ENCODE data around the gene SCG5. TPM values are rescaled to one million over a fixed set of nuclear protein-coding genes. Genes with fewer than 3 reads are reported as not detected.

The SCG5 gene
- total RNA-seq, 1 experiment from 2014 or later, result 1.3 TPM

DNA sequence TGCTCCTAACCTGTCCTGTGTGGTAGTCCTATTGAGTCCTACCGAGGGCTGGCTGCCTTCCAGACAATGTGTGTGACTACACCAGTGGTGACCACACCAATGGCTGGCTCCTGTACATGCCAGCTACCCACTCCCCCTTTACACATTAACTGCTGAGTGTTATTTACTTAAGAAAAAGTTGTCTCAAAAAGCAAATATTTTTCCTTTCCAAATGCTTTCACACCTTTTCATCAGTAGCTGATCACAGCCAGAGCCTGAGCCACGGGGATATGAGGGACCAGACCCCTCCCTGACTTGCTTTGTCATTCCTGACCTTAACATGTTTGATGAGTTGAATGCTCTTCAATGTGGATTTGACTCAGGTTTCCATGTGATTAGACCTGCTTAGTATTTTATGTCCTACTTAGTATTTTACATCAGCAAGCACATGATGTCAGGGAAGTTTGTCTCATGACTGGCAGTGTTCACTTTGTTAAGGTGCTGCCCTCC, 46.7 kb downstream of the SCG5 start:
- no peaks in the 10 kb centered on the region for H4K20me1 ChIP-seq (ENCODE audit: low read length)
- H3F3A ChIP-seq (ENCODE audit: low read length, unreplicated experiment), result no peaks in the 10 kb centered on the region
- peak; percentile 69 for ATAC-seq
- TF ChIP-seq EZH2phosphoT487 (IDR thresholded peaks at IDR 0.05; ENCODE audit: borderline replicate concordance, low read length) (no peak), EZH2 (IDR thresholded peaks at IDR 0.05; ENCODE audit: low read length, unreplicated experiment) (no peak)
- TF ChIP-seq, protein P1, sequence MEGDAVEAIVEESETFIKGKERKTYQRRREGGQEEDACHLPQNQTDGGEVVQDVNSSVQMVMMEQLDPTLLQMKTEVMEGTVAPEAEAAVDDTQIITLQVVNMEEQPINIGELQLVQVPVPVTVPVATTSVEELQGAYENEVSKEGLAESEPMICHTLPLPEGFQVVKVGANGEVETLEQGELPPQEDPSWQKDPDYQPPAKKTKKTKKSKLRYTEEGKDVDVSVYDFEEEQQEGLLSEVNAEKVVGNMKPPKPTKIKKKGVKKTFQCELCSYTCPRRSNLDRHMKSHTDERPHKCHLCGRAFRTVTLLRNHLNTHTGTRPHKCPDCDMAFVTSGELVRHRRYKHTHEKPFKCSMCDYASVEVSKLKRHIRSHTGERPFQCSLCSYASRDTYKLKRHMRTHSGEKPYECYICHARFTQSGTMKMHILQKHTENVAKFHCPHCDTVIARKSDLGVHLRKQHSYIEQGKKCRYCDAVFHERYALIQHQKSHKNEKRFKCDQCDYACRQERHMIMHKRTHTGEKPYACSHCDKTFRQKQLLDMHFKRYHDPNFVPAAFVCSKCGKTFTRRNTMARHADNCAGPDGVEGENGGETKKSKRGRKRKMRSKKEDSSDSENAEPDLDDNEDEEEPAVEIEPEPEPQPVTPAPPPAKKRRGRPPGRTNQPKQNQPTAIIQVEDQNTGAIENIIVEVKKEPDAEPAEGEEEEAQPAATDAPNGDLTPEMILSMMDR (conservative IDR thresholded peaks at IDR 0.05; ENCODE audit: low read depth, low read length), result no peak
- no peaks in the 10 kb centered on the region for H3K9me3 ChIP-seq (ENCODE audit: low read length)
- no peak overlapping the region for H3K4me3 ChIP-seq (ENCODE audit: low read length)
- H3K4me2 ChIP-seq (ENCODE audit: low read length), result peak overlapping the region; percentile 37
- H2AFZ ChIP-seq (ENCODE audit: low read length), result no peak overlapping the region
- no peaks in the 10 kb centered on the region for H3K9me2 ChIP-seq (replicated peaks; ENCODE audit: low read length)
- intact Hi-C loops (cut with micrococcal nuclease), result no loop called here
- H3K36me3 ChIP-seq (ENCODE audit: low read depth, low read length), result no peaks in the 10 kb centered on the region
- H3K27ac ChIP-seq (ENCODE audit: low read length), result peak overlapping the region; percentile 83
- no TSS peak for BruUV-seq (replicated peaks)
- ChIA-PET CTCF (no interaction called here), POLR2A (ENCODE audit: unreplicated experiment) (no interaction called here)
- peak; percentile 92 for DNase-seq
- H3K9ac ChIP-seq (ENCODE audit: low read length), result peak overlapping the region; percentile 14; the same call in 1 of the 2 replicates
- peaks cover 39% of the 10 kb centered on the region for H3K4me1 ChIP-seq (ENCODE audit: insufficient read depth, low read length)
- H3K79me2 ChIP-seq (ENCODE audit: low read length), result no peaks in the 10 kb centered on the region
- H3K27me3 ChIP-seq (ENCODE audit: low read length), result no peaks in the 10 kb centered on the region

GRCh38 chr15:32690941-32691688, 49.6 kb downstream of the SCG5 start:
- Histone ChIP-seq H3K4me3 (ENCODE audit: low read length) (no peak overlapping the region), H3K9ac (ENCODE audit: low read length) (no peak overlapping the region), H2AFZ (ENCODE audit: low read length) (no peak overlapping the region), H3K79me2 (ENCODE audit: low read length) (no peaks in the 10 kb centered on the region), H3K4me1 (ENCODE audit: insufficient read depth, low read length) (peaks cover 26% of the 10 kb centered on the region), H3K27ac (ENCODE audit: low read length) (no peak overlapping the region), H3K9me2 (replicated peaks; ENCODE audit: low read length) (no peaks in the 10 kb centered on the region), H3K36me3 (ENCODE audit: low read depth, low read length) (no peaks in the 10 kb centered on the region), H3K9me3 (ENCODE audit: low read length) (no peaks in the 10 kb centered on the region), H3K4me2 (ENCODE audit: low read length) (no peak overlapping the region), H3K27me3 (ENCODE audit: low read length) (no peaks in the 10 kb centered on the region), H4K20me1 (ENCODE audit: low read length) (no peaks in the 10 kb centered on the region), H3F3A (ENCODE audit: low read length, unreplicated experiment) (no peaks in the 10 kb centered on the region)
- ATAC-seq (no peak), DNase-seq (no peak)
- CTCF ChIA-PET, result no interaction called here
- intact Hi-C loops (cut with micrococcal nuclease), result no loop called here
- POLR2A ChIA-PET (ENCODE audit: unreplicated experiment), result no interaction called here
- TF ChIP-seq, protein P1 (conservative IDR thresholded peaks at IDR 0.05; ENCODE audit: low read depth, low read length), result no peak
- TF ChIP-seq EZH2 (IDR thresholded peaks at IDR 0.05; ENCODE audit: low read length, unreplicated experiment) (no peak), EZH2phosphoT487 (IDR thresholded peaks at IDR 0.05; ENCODE audit: borderline replicate concordance, low read length) (no peak)
- BruUV-seq (replicated peaks), result no TSS peak

DNA sequence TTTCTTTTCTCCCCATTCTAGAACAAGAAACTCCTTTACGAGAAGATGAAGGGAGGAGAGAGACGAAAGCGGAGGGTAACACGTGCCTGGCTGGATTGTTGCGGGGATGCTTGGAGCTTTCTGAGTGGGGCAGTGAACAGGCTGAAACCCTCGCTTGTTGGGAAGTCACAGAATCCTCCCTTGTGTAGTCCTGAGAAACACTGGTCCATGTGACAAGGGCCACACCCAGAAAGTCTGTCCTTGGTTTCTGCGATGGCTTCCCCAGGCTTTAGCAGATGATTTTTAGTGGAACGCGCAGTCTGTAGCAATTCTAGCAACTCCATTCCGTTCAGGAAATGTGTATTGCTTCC, 50.2 kb downstream of the SCG5 start:
- Histone ChIP-seq H3K36me3 (ENCODE audit: low read depth, low read length) (no peaks in the 10 kb centered on the region), H3K4me1 (ENCODE audit: insufficient read depth, low read length) (peaks cover 26% of the 10 kb centered on the region), H4K20me1 (ENCODE audit: low read length) (no peaks in the 10 kb centered on the region), H3K27me3 (ENCODE audit: low read length) (no peaks in the 10 kb centered on the region), H3K27ac (ENCODE audit: low read length) (no peak overlapping the region), H3K79me2 (ENCODE audit: low read length) (no peaks in the 10 kb centered on the region), H3F3A (ENCODE audit: low read length, unreplicated experiment) (no peaks in the 10 kb centered on the region), H2AFZ (ENCODE audit: low read length) (no peak overlapping the region), H3K9me3 (ENCODE audit: low read length) (no peaks in the 10 kb centered on the region), H3K9me2 (replicated peaks; ENCODE audit: low read length) (no peaks in the 10 kb centered on the region), H3K4me2 (ENCODE audit: low read length) (no peak overlapping the region), H3K9ac (ENCODE audit: low read length) (no peak overlapping the region), H3K4me3 (ENCODE audit: low read length) (no peak overlapping the region)
- ATAC-seq (no peak), DNase-seq (no peak)
- BruUV-seq (replicated peaks), result no TSS peak
- ChIA-PET CTCF (no interaction called here), POLR2A (ENCODE audit: unreplicated experiment) (no interaction called here)
- TF ChIP-seq, protein P1 (conservative IDR thresholded peaks at IDR 0.05; ENCODE audit: low read depth, low read length), result no peak
- TF ChIP-seq EZH2phosphoT487 (IDR thresholded peaks at IDR 0.05; ENCODE audit: borderline replicate concordance, low read length) (no peak), EZH2 (IDR thresholded peaks at IDR 0.05; ENCODE audit: low read length, unreplicated experiment) (no peak)
- intact Hi-C loops (cut with micrococcal nuclease), result no loop called here

Measured in PC-3 (cell line).